Activated T-cell treated with anti-CD3 and anti-CD28 coated beads for 24 hours (primary cell): ENCODE measurements around the gene GET4.
"Not testable (repeated sequence)": the region's sequence is repeated elsewhere in the genome, so short reads cannot be mapped to it uniquely, and the experiment has no call there.

ENCODE experiments used
- DNase-seq: peaks from one replicate; pipeline ENCODE4 v3.0.0-alpha.2; 2020; ENCODE audit warnings: low read depth

Gene GET4

GRCh38 chr7:916291-916941 lies 40.1 kb downstream of the GET4 start:
- DNase-seq, result no peak

GRCh38 chr7:917255-918117 lies 41.1 kb downstream of the GET4 start:
- DNase-seq, result no peak

GRCh38 chr7:918118-918425 lies 41.7 kb downstream of the GET4 start:
- no peak for DNase-seq

- DNase-seq, result no peak
Measured at GRCh38 chr7:918441-919113, 42.2 kb downstream of the GET4 start.

- no peak for DNase-seq
Measured at GRCh38 chr7:919114-919442, 42.7 kb downstream of the GET4 start.

GRCh38 chr7:919924-920341 lies 43.6 kb downstream of the GET4 start:
- no peak for DNase-seq

GRCh38 chr7:920351-921070 lies 44.2 kb downstream of the GET4 start:
- DNase-seq, result peak; percentile 35

GRCh38 chr7:921071-921461 lies 44.7 kb downstream of the GET4 start:
- DNase-seq, result no peak

GRCh38 chr7:921581-922333 lies 45.4 kb downstream of the GET4 start:
- no peak for DNase-seq

GRCh38 chr7:922334-923107 lies 46.2 kb downstream of the GET4 start:
- DNase-seq, result peak; percentile 32

- DNase-seq, result peak; percentile 92
Measured at GRCh38 chr7:923108-924041, 47.0 kb downstream of the GET4 start.

- not testable (repeated sequence) for DNase-seq
Measured at GRCh38 chr7:924042-924441, 47.7 kb downstream of the GET4 start.

GRCh38 chr7:924541-925231 lies 48.3 kb downstream of the GET4 start:
- peak; percentile 65 for DNase-seq

- peak; percentile 55 for DNase-seq
Measured at GRCh38 chr7:925601-926000, 49.2 kb downstream of the GET4 start.

- no peak for DNase-seq
Measured at GRCh38 chr7:926061-927030, 50.0 kb downstream of the GET4 start.

GRCh38 chr7:927031-927671 lies 50.8 kb downstream of the GET4 start:
- no peak for DNase-seq

- DNase-seq, result no peak
Measured at GRCh38 chr7:929311-929711, 53.0 kb downstream of the GET4 start.
